ENCODE measurements around the gene COL4A6.

DNA sequence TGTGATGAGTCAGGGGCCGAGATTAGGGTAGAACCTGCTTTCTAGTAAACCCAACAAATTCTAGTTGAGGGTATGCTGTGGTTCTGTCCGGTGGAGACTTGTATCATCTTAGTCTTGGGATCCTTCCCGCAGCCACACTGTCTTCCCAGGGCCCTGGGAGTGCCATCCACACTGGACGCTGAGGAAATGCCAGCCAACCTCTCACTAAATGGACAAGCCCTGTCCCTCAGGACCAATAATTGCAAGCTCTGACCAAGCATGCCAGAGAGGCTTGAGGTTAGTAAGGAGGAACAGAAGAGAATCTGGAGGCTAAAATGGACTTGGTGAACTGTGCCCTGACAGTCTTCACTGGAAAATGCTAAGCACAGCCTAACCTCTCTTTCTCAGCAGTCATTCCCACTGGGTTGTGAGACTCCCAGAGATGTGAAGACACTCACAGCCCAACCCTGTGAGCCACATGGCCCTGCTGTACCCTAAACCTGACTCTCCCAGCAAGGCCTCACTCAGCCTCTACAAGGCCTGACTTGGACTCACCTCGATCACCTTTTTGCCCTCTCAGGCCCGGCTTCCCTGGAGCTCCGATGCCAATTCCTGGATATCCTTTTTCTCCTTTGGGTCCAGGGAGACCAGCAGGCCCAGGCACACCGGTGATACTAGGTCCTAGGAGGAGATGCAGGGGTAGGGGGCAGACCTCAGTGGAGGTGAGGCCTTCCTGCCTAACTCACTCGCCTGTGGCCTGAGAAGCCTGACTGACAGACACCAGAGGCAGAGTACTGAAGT is 269.1 kb downstream of the COL4A6 start:
- no peak for TF ChIP-seq POLR2A (IDR thresholded peaks at IDR 0.05)
- TF ChIP-seq, protein P1, sequence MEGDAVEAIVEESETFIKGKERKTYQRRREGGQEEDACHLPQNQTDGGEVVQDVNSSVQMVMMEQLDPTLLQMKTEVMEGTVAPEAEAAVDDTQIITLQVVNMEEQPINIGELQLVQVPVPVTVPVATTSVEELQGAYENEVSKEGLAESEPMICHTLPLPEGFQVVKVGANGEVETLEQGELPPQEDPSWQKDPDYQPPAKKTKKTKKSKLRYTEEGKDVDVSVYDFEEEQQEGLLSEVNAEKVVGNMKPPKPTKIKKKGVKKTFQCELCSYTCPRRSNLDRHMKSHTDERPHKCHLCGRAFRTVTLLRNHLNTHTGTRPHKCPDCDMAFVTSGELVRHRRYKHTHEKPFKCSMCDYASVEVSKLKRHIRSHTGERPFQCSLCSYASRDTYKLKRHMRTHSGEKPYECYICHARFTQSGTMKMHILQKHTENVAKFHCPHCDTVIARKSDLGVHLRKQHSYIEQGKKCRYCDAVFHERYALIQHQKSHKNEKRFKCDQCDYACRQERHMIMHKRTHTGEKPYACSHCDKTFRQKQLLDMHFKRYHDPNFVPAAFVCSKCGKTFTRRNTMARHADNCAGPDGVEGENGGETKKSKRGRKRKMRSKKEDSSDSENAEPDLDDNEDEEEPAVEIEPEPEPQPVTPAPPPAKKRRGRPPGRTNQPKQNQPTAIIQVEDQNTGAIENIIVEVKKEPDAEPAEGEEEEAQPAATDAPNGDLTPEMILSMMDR (IDR thresholded peaks at IDR 0.05) = no peak
